HuH-7.5 (cell line): ENCODE measurements around the gene DSTYK.
"Not testable (repeated sequence)": the region's sequence is repeated elsewhere in the genome, so short reads cannot be mapped to it uniquely, and the experiment has no call there.

Experiments used
- DNase-seq: peaks from one replicate; pipeline ENCODE4 v3.0.0; 2011; ENCODE audit warnings: low spot score

The DSTYK gene

DNA sequence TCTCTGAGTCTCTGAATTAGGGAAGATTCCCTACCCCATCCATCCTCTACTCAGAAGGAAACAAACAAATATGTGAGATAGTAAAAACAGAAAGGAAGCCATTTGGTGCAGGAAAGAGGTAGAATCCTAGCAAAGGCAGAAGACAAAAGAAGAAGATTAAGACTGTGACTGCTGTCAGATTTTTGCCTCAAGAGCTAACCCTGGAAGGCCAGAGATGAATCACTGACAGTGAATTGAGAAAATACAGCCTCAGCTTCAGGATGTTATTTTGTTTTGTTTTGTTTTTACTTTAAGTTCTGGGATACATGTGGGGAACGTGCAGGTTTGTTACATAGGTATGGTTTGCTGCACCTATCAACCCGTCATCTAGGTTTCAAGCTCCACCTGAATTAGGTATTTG lies 31.7 kb downstream of the DSTYK start:
- no peak for DNase-seq

DNA sequence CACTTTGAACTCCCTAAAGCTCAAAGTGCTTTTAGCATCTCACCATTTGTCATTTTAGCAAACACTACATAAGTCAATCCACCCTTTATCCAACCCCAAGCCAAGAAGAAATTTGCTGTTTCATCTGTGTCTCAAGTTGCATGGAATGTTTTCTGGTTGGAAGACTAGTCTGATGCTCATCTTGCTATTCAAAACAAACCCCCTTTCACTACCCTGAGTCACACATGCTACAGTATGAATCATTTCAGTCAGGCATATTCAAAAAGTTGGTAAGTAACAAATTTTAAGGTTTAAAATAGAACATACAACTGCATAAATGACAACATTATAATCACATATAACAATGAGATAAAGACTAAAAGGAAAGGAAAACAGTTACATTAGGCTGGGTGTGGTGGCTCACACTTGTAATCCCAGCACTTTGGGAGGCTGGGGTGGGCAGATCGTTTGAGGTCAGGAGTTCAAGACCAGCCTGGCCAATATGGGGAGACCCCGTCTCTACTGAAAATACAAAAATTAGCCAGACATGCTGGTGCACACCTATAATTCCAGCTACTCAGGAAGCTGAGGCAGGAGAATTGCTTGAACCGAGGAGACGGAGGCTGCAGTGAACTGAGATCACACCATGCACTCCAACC lies 38.7 kb downstream of the DSTYK start:
- DNase-seq = no peak

DNA sequence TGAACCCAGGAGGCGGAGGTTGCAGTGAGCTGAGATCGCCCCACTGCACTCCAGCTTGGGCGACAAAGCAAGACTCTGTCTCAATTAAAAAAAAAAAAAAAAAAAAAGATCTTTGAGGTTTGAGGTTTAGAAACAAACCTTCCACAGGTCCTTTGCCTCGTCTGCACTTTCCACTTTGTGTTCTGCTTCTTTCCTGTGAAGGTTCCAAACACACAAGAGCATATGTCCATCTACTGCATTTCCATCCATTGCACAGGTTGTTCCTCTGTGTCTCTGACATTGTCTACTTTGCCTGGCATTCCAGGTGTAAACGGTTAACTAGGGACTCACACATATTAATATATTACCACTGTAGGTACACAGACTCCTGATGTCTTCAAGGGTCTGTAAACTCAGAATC lies 40.1 kb downstream of the DSTYK start:
- no peak for DNase-seq

DNA sequence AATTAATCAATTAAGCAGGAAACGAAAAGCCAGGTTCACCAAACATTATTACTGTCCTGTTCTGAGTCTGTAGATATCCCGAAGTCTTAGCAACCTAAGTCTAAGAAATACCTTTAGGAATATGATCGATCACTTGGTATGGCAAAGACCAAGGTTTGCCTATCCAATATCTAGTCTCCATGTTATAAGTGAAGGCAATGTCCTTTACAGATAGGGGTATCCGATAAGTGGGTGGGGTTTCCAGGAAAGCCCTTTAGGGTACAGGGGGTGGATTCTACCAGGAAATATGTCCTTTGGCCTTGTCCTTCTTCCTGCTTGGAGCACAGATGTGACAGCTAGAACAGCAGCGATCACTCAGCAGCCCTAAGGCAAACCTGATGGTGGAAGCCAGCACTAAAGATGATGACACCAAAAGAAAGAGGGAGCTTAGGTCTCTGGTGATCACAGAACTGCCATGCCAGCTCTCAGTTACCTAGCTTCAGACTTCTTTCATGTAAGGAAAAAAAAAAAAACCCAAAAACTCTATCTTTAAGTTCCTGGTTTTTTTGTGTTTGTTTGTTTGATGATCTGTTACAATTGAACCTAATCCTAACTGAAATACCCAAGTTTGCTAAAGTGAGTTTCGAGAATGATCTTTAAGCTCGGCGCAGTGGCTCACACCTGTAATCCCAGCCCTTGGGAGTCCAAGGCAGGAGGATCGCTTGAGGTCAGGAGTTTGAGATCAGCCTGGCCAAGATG lies 40.8 kb downstream of the DSTYK start:
- no peak for DNase-seq

DNA sequence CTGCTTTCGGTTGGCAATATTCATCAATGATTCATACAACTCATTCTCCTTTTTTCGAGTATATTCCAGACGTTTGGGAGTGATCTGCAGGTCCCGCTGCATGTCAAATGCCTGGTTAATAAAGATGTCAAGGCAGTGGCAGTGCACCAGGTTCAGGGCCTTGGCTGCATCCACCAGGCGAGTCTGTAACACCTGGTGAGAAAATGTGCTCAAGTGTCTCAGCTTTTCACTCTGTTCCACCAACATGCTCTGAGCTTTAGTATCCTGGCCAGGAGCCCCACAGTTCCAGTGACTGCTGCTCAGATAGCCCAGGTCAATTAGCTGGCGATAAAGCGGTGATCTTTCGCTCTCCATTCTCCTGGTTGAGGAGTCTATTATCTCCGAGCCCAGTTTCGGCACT lies 42.3 kb downstream of the DSTYK start:
- DNase-seq = no peak

DNA sequence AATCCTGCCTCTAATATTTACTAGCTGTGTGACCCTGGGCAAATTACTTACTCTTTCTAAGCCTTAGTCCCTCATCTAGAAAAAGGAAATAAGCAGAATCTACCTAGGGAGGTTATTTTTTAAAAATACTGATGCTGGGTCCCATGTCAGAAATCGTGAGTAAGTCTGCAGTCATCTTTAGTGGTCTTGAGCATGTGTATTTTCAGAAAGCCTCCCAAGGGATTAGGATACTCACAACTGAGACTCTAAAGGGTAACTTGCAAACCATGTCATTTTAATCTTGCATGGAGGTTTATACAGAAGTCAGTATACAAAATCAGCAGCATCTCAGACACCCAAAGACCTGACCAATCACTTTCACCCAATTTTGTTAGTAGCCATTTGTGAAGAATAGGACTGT lies 43.2 kb downstream of the DSTYK start:
- no peak for DNase-seq

DNA sequence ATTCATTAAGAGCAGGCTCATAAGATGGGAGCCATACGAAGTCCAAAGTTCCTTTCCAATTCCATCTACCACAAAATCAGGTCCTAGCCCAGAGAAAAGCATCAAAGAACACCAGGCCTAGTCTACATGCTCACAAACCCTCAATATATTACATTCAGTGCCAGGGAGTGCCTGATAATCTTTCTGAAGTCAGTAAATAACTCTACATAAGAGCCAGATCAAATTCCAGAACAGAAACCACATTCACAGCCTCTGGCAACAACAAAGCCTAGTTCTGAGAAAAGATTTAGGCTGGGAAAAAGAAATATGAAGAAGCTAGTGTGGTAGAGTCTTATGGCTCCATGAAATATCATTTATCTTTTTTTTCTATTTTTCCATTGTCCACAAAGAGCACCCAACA lies 49.2 kb downstream of the DSTYK start:
- DNase-seq = no peak

DNA sequence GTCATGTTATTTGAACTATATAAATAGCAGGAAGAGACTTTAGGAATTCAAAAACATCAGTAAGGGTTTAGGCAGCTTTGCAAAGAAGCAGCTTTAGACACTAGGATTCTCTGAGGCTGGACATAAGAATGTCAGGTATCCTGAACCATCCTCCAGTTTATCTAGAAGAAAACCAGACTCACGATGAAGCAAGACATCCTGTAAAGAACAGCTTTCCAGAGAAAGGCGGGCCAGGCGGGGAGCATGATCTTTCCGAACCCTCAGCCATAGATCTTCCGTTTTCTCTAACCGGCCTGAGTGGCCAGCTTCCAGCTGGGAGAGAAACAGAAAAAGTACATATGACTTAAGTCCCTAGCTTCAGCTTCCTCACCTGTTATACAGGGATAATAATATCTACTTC lies 50.4 kb downstream of the DSTYK start:
- DNase-seq = no peak

DNA sequence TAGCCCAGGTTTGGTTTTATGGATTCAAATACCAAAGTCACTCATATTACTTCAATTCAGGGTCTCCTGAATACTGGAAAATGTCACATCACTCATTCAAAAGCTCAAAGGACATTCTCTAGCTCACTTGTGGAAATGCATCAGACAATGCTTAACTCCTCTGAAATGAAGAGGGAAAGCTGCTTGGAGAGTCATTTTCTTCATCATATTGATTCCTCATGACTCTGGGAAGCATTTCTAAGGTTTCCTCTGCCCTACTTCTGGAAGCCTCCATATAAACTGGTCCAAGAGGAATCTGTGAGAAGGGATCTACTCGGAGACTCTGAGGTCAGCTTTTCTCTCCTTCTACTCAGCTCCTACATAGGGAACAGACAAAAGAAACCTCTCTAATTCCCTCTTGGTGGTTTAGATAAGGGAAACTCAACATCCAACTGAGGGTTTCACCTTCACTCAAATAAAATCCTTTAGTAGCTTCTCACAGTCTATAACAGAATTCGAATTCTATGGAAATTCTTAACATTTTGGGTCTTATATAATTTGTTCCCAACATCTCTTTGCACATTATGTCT lies 53.4 kb downstream of the DSTYK start:
- DNase-seq = no peak

DNA sequence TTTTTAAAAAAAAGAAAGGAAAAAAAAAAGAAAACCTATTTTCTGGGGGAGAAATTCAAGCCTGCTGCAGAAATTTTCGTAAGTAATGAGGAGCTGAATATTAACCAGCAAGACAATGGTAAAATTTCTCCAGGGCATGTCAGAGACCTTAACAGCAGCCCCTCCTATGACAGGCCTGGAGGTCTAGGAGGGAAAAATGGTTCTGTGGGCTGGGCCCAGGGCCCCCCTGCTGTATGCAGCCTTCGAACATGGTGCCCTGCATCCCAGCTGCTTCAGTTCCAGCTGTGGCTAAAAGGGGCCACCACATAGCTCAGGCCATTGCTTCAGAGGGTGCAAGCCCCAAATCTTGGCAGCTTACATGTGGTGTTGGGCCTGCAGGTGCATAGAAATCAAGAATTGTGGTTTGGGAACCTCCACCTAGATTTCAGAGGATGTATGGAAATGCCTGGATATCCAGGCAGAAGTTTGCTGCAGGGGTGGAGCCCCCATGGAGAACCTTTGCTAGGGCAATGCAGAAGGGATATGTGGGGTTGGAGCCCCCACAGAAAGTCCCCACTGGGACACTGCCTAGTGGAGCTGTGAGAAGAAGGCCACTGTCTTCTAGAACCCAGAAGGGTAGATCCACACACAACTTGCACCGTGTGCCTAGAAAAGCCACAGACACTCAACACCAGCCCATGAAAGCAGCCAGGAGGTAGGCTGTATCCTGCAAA lies 55.7 kb downstream of the DSTYK start:
- not testable (repeated sequence) for DNase-seq

DNA sequence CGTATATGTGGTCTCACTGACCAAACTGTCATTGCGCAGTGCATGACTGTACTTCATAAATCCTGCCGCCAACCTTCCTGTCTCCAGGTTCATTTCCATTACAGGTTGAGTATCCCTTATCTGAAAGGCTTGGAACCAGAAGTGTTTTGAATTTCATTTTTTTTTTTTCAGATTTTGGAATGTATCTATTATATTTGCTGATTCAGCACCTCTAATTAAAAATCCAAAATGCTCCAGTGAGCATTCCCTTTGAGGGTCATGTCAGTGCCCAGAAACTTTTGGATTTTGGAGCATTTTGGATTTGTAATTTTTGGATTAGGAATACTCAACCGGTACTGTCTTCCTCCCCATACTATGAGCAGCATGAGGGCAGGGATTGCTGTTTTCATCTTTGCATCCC lies 59.0 kb downstream of the DSTYK start:
- no peak for DNase-seq

DNA sequence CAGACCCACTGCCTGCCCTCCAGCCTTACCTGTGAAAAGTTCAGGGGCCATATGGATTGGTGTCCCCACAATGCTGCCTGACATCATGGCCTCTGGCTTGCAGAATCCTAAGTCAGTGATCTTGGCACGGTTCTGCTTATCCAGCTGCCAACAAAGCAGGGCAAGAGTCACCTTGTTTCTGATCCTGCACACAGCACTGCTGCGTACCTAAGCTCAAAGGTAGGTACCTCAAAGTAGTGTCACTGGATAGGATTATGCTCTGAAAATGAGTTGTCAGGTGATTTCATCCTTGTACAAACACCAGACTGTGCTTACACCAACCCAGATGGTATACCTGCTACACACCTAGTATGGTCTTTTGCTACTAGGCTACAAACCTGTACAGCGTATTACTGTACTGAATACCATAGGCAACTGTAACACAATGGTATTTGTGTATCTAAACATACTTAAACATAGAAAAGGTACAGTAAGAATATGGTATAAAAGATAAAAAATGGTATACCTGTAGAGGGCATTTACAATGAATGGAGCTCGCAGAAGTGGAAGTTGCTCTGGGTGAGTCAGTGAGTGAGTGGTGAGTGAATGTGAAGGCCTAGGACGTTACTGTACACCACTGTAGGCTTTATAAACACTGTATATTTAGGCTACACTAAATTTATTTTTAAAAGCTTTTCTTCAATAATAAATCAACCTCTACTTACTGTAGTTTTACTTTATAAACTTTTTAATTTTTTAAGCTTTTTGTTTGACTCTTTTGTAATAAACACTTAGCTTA lies 60.7 kb downstream of the DSTYK start:
- DNase-seq = no peak

DNA sequence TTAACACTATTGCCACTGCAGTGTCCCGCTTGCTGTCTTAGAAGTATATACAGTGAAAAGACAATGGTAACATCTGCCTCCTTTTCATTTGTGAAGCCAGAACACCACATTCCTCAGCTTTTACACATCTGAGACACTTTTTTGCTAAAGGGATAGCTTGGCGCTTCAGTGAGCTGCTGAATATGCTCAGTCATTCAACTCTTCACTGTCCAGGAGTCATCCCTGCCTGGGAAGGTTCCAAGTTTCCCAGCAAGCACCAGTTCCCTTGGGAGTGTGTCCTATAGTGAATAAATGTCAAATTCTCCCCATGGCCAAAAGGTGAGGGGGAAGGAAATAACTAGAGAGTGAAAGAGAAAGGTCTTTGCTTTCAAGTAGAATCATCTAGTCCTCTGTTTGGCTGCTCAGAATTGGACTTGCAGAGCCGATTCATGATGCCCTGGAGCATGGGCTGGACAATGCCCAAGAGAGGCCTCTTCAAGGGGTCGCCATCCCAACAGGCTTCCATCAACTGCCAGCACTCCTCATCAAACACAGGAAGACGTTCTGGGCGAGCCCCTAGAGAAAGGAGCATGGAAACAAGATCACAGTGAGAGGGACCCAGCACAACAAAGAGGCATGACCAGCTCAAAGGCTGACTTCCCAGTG lies 64.2 kb downstream of the DSTYK start:
- no peak for DNase-seq

DNA sequence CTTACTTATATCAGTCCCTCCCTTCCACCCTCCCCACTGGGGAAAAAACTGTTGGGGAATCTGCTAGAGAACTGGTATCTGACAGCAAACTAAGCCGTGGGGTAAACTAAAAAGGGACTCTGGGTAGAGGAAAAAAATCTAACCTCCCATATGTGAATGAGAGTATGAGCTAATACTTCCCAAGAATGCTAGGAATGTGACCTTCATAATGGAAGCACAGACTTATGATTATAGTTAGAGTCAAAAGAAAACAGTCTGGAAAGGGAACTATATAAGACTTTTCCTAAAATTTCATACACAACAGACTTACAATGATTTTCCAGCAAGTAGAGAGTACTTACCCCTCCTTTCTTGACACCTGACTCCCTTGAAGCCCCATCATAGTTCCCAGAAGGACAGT lies 66.8 kb downstream of the DSTYK start:
- no peak for DNase-seq

DNA sequence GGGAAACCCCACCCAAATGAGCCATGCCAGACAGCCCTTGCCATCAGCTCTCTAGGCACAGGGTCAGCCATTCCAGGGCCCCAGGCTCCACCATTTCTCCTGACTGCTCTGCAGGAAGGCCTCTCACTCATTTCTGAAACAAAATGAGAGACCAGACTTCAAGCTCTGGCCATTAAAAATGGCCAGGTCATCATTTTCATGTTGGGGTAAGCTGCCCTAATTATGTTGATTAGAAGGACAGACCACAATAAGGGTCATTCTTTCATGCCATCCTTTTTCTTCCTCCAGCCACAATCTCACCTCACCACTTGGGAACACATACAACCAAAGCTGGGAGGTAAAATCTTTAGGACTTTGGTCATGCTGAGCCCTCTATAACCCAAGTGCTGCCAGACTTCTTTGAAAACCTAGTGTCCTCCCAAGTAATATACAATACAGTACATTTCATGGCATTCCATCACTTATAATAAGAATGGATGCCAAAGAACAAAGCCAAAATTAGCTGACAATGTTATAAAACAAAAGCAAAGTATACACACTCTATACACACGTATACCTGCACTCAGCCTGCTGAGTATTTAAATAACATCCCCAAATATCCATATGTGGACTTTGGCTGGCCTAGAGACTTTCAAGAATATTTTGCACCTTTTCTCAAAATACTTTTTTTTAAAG lies 67.3 kb downstream of the DSTYK start:
- DNase-seq = no peak

DNA sequence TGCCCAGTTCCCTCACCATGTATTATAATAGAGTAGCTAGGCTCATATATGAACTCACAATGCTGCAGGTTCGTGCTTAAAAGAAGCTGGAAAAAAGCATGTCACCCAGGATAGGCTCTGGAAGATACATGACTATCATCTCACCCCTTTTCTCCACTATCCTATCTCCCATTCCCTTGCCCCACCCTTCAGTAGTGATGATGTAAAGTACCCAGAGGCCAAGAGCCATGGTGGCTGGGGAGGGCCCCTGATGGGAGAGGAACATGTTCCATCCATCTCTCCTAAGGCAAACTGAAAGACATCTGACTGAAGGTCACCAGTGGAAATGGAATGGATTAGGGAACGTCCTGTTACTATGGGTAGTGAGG lies 69.4 kb downstream of the DSTYK start:
- no peak for DNase-seq

DNA sequence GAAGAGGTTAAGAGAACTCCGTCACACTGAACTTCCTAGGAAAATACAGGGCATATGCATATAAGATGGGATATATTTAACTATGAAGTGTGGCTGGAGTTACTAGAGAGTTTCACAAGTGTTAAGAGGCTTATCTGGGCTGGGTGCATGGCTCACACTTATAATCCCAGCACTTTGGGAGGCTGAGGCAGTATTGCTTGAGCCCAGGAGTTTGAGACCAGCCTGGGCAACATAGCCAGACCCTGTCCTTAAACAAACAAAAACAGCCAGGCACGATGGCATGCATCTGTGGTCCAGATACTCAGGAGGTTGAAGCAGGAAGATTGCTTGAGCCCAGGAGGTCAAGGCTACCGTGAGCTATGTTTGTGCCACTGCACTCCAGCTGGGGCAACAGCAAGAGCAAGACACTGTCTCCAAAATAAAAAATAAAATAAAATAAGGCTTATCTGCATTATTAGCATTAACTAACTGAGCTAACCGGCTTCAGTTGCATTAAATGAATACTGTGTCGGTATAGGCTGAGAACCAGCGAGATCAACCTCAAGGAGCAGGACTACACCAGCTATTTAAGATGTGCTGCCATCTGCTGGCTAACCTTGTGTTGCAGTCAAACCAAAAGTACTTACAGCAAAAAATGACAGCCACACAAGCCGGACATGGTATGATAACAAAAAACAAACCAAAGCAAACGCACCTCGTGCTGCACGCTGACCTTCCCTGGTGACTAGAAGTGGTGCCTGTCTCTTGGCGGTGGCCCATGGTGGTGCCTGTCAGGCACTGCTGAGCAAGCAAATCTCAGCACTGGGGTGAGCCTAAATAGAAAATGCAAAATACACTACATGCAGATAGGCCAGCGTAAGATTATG lies 70.0 kb downstream of the DSTYK start:
- peak; percentile 39 for DNase-seq

DNA sequence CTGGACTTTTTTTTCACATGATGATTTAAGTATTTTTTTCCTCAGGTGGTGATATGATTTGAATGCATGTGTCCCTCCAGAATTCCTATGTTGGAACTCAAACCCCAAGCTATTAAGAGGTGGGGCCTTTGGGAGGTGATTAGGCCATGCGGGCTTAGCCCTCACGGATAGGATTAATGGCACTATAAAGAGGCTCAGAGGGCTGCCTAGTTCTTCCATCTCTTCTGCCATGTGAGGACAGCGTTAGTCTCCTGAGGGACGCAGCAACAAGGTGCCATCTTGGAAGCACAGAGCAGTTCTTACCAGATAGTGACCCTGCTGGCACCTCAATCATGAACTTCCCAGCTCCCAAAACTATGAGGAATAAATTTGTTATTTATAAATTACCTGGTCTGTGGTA lies 71.4 kb downstream of the DSTYK start:
- no peak for DNase-seq

DNA sequence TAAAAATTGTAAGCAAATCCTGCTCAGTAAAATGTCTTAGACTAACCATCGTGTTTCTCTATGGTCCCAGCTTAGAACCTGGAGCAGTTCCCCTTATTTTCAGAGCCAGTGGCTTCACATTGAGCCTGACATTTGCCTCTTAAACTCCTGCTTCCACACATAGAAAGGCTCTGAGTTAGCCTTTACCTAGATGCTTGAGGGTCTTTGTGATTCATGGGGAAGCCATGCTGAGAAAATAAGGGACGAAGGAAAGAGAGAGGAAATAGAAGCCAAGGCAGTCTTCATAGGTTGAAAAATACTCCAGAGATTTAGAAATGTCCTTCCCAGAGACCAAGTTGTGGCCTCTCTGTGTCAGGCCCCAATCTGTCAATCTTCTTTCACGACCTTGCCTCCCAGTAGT lies 73.6 kb downstream of the DSTYK start:
- DNase-seq = no peak

DNA sequence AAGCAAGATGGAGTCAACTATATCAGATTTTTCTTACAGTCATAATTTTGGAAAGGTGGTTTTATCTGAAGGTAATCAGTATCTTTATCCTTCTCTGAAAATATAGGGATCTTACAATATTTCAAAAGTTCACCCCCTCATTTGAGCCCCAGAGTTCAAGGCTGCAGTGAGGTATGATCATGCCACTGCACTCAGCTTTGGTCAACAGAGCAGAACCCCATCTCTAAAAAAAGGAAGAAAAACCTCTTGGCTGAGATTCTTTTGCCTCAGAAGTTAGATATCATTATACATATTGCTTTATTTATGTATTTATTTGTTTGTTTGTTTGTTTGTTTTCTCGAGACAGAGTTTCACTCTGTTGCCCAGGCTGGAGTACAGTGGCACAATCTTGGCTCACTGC lies 78.2 kb downstream of the DSTYK start:
- no peak for DNase-seq
